Upper lobe of left lung (tissue), 6 donors: ENCODE data around the gene ABHD12. TPM values are rescaled to one million over a fixed set of nuclear protein-coding genes. Genes with fewer than 3 reads are reported as not detected.

Experiments used
- ATAC-seq, 2 donors: fragments of 200-7000 bp; cut with Tn5 transposase; one replicate each; pipeline ENCODE4 v1.9.1; 2022; ENCODE audit warnings: mild to moderate bottlenecking in 2 of 2, moderate library complexity in 2 of 2; ENCODE audit not compliant: low FRiP score in 2 of 2
- DNase-seq, 2 donors: peaks; one replicate each; pipeline ENCODE4 v3.0.0-alpha.2; 2019 to 2020
- H3K27ac ChIP-seq, 4 donors: fragments of 200-600 bp; sonication (generic); one replicate each; pipeline ENCODE4 v1.5.1; 2016 to 2019
- H3K27me3 ChIP-seq, 4 donors: fragments of 200-600 bp; sonication (generic); one replicate each; pipeline ENCODE4 v1.5.1; 2017 to 2019
- H3K36me3 ChIP-seq, 4 donors: fragments of 200-600 bp; sonication (generic); one replicate each; pipeline ENCODE4 v1.5.1; 2016 to 2019
- H3K4me1 ChIP-seq, 4 donors: fragments of 200-600 bp; sonication (generic); one replicate each; pipeline ENCODE4 v1.5.1; 2018 to 2019
- H3K4me3 ChIP-seq, 4 donors: fragments of 200-600 bp; sonication (generic); one replicate each; pipeline ENCODE4 v1.5.1; 2017 to 2019; ENCODE audit warnings: mild to moderate bottlenecking in 2 of 4, moderate library complexity in 1 of 4
- H3K9me3 ChIP-seq, 4 donors: fragments of 200-600 bp; sonication (generic); one replicate each; pipeline ENCODE4 v1.5.1; 2018 to 2019
- EP300 ChIP-seq, 4 donors: sonication (generic); formaldehyde crosslinking; IDR thresholded peaks; one replicate each; pipeline ENCODE4 v1.5.1; 2017; ENCODE audit warnings: antibody characterized with exemption in 4 of 4, control low read depth in 2 of 4
- POLR2A ChIP-seq, 4 donors: fragments of 450-650 bp; IDR thresholded peaks; one replicate each; pipeline ENCODE4 v1.5.1; 2016 to 2017; ENCODE audit warnings: antibody characterized with exemption in 4 of 4, mild to moderate bottlenecking in 2 of 4
- POLR2AphosphoS5 ChIP-seq, 2 donors: sonication (generic); formaldehyde crosslinking; IDR thresholded peaks; one replicate each; pipeline ENCODE4 v1.5.1; 2017; ENCODE audit warnings: antibody characterized with exemption in 2 of 2
- WGBS, 2 donors: methylation state at CpG; one replicate each; pipeline ENCODE4 v1.1.5; 2017 to 2018; 5-methylcytosine and 5-hydroxymethylcytosine counted together
- total RNA-seq, 6 donors: library from RNA; depleted of rRNA in 4 of 6; stranded (reverse); fragments of >200 nt in 4 of 6; gene quantifications; one replicate each; pipeline versions ENCODE4 v1.1.0 to v1.2.1, GENCODE V29; 2016 to 2021
- TF ChIP-seq, protein P1 (sequence below), 6 experiments: fragments of 450-650 bp in 4 of 6; fragments of 200-600 bp in 2 of 6; sonication (generic) in 2 of 6; IDR thresholded peaks; one replicate each; pipeline ENCODE4 v1.5.1; 2016 to 2019; ENCODE audit warnings: antibody characterized with exemption in 6 of 6
- donor health status: DM: no; HTN: no; CAD: no; lungs with moderate emphysema.
- donor health status: DM: no; HTN: yes; CAD: no; lungs with severe emphysema.

The ABHD12 gene
- total RNA-seq, 6 donors from 2014 or later = 38.3 to 132 (median 74.5) TPM

DNA sequence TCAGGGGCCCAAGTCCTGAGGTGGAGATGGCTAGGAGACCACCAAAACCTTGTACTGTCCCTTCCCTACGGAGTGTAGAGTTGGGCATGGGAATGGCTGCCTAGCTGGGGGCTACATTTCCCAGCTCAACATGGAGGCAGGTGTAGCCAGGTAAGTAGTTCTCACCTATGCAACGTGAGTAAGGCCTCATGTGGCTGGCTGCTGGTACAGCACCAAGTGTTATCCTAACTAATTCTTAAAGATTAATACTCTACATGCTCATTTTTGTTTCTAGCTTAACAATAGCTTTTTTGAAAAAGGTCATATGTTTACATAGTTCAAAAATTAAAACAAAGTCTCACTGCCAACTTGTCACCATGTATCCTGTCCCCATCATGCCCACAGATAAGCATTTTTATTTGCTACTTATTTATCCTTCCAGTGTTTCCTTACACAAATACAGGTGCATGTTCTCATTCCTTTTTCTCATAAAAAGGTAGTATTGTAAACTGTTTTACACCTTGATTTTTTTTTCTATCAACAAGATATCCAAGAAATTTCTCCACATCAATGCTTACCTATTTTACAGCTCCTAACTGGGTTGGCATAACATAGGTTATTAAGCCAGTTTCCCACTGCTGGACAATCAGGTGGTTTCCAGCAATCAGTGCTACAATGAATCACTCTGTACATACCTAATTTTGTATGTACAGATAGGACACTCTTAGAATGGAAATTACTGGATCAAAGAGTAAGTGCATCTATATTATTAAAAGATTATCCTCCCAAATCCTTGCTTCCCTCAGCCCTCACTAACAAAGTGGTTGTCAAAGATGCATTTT lies 25.5 kb downstream of the ABHD12 start:
- WGBS, 2 donors = 82 to 89% methylated on average over 2 of the region's 2 CpGs
- Histone ChIP-seq H3K27me3 (no peaks in the 10 kb centered on the region), H3K4me3 (no peak overlapping the region), H3K36me3 (no peaks in the 10 kb centered on the region), H3K4me1 (peaks cover 0 to 7% (median 3%) of the 10 kb centered on the region in 4 donors), H3K9me3 (no peaks in the 10 kb centered on the region), H3K27ac (no peak overlapping the region)
- TF ChIP-seq, protein P1, sequence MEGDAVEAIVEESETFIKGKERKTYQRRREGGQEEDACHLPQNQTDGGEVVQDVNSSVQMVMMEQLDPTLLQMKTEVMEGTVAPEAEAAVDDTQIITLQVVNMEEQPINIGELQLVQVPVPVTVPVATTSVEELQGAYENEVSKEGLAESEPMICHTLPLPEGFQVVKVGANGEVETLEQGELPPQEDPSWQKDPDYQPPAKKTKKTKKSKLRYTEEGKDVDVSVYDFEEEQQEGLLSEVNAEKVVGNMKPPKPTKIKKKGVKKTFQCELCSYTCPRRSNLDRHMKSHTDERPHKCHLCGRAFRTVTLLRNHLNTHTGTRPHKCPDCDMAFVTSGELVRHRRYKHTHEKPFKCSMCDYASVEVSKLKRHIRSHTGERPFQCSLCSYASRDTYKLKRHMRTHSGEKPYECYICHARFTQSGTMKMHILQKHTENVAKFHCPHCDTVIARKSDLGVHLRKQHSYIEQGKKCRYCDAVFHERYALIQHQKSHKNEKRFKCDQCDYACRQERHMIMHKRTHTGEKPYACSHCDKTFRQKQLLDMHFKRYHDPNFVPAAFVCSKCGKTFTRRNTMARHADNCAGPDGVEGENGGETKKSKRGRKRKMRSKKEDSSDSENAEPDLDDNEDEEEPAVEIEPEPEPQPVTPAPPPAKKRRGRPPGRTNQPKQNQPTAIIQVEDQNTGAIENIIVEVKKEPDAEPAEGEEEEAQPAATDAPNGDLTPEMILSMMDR (IDR thresholded peaks at IDR 0.05) = no peak
- TF ChIP-seq EP300 (IDR thresholded peaks at IDR 0.05) = no peak
- no peak for TF ChIP-seq POLR2A (IDR thresholded peaks at IDR 0.05)
- TF ChIP-seq POLR2AphosphoS5 (IDR thresholded peaks at IDR 0.05) = no peak
- ATAC-seq = no peak
- DNase-seq = no peak

DNA sequence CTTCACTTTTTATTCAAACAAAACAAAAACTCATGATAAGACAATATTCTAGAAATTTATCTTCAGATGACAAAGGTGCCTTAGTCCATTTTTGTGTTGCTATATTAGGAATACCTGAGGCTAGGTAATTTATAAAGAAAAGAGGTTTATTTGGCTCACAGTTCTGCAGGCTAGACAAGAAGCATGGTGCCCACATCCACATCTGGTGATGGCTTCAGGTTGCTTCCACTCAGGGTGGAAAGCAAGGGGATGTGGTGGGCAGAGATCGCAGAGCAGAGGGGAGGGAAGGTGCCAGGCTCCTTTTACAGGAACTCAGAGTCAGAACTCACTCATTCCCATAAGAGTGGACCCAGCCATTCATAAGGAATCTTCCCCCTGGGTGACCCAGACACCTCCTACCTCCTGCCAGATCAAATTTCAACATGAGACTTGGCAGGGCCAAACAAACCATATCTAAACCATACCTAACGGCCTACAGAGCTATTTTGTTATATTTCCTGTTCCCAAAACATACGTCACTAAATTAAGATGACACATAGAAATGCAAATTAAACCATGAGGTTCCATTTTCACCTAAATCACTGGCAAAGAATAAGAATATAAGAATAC lies 26.4 kb downstream of the ABHD12 start:
- ATAC-seq (no peak), DNase-seq (no peak)
- TF ChIP-seq POLR2A (IDR thresholded peaks at IDR 0.05) = no peak
- TF ChIP-seq POLR2AphosphoS5 (IDR thresholded peaks at IDR 0.05) = no peak
- TF ChIP-seq, protein P1 (IDR thresholded peaks at IDR 0.05) = no peak
- TF ChIP-seq EP300 (IDR thresholded peaks at IDR 0.05) = no peak
- H3K27me3 ChIP-seq = no peaks in the 10 kb centered on the region
- H3K9me3 ChIP-seq = no peaks in the 10 kb centered on the region
- H3K4me1 ChIP-seq = peaks cover 0 to 7% (median 3%) of the 10 kb centered on the region in 4 donors
- WGBS, 2 donors = 71 to 81% methylated on average over 3 of the region's 3 CpGs
- H3K4me3 ChIP-seq = no peak overlapping the region
- no peaks in the 10 kb centered on the region for H3K36me3 ChIP-seq
- H3K27ac ChIP-seq = no peak overlapping the region

DNA sequence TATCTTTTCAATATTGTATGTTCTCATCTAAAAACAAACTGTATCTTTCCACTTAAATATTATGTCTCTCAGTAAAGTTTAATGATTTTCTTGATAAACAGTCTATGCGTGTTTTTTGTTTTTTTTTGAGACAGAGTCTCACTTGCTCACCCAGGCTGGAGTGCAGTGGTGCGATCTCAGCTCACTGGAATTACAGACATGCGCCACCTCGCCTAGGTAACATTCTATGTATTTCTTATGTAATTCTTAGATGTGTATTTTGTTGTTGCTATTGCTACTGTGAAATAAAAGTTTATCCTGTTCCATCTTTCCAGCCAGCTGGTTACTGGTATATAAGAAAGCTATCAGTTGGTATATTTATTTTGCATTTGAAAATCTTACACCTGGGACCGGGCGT lies 29.4 kb downstream of the ABHD12 start:
- ATAC-seq = no peak
- TF ChIP-seq, protein P1 (IDR thresholded peaks at IDR 0.05) = no peak
- TF ChIP-seq POLR2A (IDR thresholded peaks at IDR 0.05) (no peak), POLR2AphosphoS5 (IDR thresholded peaks at IDR 0.05) (no peak), EP300 (IDR thresholded peaks at IDR 0.05) (no peak)
- peak overlapping the region in 1 of 4 donors; percentile 45 for H3K27ac ChIP-seq
- no peak for DNase-seq
- H3K4me3 ChIP-seq = no peak overlapping the region
- H3K36me3 ChIP-seq = no peaks in the 10 kb centered on the region
- H3K27me3 ChIP-seq = no peaks in the 10 kb centered on the region
- H3K9me3 ChIP-seq = no peaks in the 10 kb centered on the region
- WGBS, 2 donors = 81 to 85% methylated on average over 6 of the region's 6 CpGs
- H3K4me1 ChIP-seq = peaks cover 0 to 10% (median 4%) of the 10 kb centered on the region in 4 donors

DNA sequence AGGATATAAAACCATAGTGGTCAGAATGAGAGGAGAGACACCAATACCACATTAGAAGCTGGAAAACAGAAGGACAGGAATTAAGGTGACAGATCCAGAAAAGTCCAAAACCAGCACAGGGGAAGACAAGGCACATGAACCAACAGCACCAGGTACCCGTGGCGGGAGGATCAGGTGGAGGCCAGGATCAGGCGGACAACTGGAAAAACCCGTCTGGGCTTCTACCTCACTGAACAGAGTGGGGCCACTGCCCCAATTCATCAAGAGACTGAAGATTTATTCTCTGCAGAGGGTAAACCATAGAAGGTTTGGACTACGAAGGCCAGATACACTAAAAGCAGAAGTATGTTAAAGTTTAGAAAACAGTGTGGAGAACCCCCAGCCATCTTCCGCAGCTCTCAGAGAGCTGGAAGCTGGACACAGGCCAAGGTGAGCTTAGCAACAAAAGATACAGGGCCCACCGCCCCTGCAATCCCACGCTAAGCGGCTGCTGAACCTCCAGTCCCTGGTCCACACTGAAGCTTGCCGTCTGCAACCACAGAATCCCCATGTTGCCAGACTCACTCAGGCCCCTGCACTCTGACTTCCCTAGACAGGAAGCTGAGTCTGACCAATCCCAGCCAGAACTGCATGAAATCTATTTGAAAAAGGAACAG lies 29.9 kb downstream of the ABHD12 start:
- H3K36me3 ChIP-seq = no peaks in the 10 kb centered on the region
- peaks cover 0 to 13% (median 7%) of the 10 kb centered on the region in 4 donors for H3K4me1 ChIP-seq
- peak; percentile 38 to 56 for ATAC-seq
- WGBS, 2 donors = 64 to 69% methylated on average over 8 to 10 of the region's 10 CpGs
- H3K27ac ChIP-seq = peak overlapping the region in 2 of 4 donors; percentile 45 to 47
- H3K4me3 ChIP-seq = no peak overlapping the region
- no peak for DNase-seq
- H3K27me3 ChIP-seq = no peaks in the 10 kb centered on the region
- H3K9me3 ChIP-seq = no peaks in the 10 kb centered on the region
- TF ChIP-seq, protein P1 (IDR thresholded peaks at IDR 0.05) = no peak
- no peak for TF ChIP-seq EP300 (IDR thresholded peaks at IDR 0.05)
- no peak for TF ChIP-seq POLR2AphosphoS5 (IDR thresholded peaks at IDR 0.05)
- TF ChIP-seq POLR2A (IDR thresholded peaks at IDR 0.05) = no peak
